Activated CD4-positive, alpha-beta T cell treated with anti-CD3 and anti-CD28 coated beads, Interleukin-2, Interleukin-4, amounts not matched to agents 100 ng/mL and 50 ng/mL, durations not matched to agents 16 hours and 8 hours (primary cell): ENCODE results near the gene HSDL1.
A peak's percentile ranks its signal among the peaks of the same experiment; 100 is the strongest.

Source experiments
- DNase-seq: peaks from one replicate; pipeline ENCODE4 v3.0.0-alpha.2; 2020; ENCODE audit warnings: low spot score

Gene HSDL1

DNA sequence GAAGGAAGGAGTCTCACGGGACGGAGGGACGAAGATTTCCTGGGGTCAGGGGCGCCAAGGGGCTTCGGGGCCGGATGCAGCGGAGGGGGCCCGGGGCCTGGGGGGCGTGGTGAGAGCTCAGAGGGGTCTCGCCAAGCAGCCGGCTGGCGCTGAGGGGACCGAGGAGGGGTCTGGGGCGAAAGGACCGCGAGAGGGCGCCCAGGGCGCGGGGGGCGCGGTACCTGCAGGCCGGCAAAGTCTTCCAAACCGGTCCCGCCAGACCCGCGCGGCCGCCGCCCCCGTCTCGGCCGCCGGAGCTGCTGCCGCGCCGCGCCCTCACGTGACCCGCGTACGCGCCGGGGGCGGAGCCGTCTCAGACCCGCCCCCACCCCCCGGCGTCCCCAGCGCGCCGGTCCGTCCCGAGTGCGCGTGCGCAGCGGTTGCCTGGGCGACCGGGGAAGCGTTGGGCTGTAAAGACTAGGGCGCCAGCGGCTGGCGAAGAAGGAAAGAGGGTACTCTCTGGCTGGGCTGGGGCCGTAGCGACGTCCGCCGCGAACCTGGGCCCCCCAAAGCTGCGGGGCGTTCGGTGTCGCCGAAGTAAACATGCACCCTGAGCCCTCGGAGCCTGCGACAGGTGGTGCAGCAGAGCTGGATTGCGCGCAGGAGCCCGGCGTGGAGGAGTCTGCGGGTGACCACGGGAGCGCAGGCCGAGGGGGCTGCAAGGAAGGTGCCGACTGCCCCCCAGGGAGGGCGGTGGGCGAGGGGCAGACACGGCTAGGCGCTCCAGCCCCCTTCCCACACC is at the start of gene HSDL1, which contains the start of gene DNAAF1:
HSDL1 (minus strand) TSS at position 319 of the 781 bp plus-strand sequence. CDS start 13,856 bp downstream, outside the sequence.
DNAAF1 (plus strand) TSS at position 450 of the 781 bp plus-strand sequence; CDS start at position 583, 133 bp downstream.
- peak; percentile 92 for DNase-seq

DNA sequence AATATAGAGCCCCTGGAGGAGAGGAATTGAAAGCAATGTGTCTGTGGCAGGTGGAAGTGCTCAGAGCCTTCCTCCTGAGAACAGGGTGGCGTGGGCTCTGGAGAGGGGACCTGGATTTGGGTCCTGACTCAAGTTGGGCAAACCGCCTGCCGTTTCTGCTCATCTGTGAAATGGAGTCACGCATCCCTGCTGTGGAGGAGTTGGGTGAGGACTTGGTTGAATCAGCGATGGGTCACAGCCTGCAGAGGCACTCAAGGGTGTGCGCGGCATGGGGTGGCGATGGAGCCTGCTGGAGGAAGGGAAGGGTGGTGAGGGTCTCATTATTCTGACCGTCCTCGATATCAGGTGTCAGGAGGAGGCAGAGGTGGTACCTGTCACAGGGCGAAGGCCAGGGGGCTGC is 49.0 kb upstream of the HSDL1 start:
- DNase-seq = no peak

DNA sequence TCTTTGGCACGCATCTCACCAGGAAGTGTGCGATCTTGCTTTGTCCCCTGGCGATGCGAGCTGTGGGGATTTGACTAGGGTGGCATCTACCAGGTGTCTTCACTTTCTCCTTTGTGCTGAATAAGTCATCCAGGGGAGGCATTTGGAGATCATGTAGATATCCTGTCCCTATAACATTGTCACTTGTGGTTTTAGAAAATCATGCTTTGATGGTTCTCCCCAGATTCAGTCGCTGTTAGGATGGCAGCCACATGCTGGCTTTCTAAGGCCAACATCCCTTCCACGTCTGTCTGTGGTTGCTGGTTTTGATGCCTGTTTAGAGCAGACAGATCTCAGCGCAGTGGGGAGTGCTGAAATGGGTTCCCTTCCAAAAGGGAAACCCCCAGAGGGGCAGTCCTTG is 48.5 kb upstream of the HSDL1 start:
- DNase-seq = no peak

DNA sequence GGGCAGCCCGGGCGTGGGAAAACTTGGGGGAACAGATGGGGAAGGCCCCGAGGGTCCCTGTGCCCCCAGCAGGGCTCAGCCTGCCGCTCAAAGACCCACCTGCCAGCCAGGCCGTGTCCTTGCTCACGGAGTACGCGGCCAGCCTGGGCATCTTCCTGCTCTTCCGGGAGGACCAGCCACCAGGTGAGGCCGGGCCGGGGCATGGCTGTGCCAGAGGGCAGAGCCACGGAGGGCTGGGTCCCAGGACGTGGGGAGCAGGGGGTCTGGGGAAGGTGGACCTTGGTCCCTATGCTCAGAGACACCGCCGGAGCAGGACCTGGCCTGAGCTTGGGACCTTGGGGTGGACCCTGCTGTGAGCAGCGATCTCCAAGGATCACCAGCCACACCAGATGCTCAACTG is 46.5 kb upstream of the HSDL1 start:
- no peak for DNase-seq

DNA sequence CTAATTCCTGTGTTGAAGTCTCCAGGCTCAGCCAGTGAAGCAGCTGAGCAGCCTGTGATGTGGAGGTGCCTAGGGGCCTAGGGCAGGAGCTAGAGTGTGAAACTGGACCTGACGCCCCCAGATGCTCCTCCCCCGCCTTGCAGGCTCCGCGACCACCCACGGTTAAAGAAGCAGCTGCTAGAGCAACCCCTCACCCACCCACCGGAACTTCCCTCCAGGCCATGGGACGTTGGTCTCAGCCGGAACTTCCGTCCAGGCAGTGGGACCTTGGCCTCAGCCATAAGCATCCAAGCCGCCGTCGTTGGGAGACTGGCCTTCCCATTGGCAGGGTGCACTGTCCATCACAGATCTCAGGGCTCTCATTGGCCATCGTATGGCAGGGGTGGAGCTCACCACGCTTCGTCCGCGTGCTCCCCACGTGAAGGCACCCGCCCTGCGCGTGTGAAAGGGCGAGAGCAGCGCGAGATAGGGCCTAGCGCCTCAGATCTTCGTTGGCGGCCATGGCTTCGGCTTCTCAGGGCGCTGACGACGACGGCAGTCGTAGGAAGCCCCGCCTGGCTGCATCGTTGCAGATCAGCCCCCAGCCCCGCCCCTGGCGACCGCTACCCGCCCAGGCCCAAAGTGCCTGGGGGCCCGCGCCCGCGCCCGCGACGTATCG is 45.9 kb upstream of the HSDL1 start, which contains the start of gene ADAD2:
ADAD2 (plus strand) TSS at position 427 of the 658 bp plus-strand sequence; CDS start at position 501, 74 bp downstream.
- DNase-seq = no peak

DNA sequence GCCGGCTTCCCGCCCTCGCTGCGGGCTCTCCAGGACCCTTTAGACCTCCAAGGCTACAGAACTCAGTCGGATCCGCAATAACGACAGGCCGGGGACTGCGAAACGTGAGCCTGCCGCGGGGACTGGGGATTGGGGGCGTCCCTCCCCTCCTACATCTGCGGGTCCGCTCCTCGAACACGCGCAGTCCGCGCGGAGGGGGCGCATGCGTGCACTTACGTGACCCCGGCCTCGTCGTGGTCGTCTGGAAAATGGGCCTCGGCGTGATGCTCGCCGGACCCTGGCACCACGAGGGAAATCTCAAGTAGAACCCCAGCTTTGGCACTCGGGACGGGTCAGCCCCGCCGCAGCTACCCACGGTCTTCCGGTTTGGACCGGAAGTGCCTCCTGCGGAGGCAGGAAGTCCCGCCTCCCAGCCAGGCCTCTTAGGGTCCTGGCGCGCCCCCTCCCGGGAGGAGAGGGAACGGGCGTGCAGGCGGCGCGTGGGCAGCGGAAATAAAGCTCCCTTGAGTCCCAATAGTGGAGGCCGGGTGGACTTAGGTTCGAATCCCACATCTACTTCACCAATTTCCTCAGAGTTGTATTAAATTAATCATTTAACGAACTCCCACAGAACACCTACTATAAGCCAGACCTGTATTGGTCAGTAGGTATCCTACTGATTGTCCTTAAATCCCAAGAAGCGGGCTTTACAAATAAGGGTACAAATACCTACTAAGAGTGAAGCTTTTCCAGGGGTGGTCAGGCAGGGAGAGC is 41.9 kb upstream of the HSDL1 start, which contains the start of gene TAF1C:
TAF1C (minus strand) TSS at position 373 of the 753 bp plus-strand sequence. CDS start 2,069 bp downstream, outside the sequence.
- DNase-seq = peak; percentile 92

DNA sequence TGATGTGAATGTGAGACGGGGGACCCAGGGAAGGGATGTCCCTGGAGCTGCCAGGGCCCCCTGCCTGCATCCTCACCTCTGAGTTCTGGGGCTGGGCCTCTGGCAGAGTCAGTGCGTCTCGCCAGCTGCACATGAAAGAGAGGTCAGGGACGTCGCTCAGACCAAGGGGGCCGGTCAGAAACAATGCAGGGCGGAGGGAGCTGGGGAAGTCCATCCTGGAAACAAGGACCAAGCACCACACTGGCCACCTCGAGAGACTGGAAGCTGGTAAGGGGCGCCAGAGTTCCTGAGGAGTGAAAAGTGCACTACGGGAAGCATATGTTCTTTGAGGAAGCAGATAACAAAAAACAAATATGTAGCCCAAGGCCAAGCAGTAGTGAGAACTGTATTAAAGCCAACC is 39.8 kb upstream of the HSDL1 start:
- no peak for DNase-seq

DNA sequence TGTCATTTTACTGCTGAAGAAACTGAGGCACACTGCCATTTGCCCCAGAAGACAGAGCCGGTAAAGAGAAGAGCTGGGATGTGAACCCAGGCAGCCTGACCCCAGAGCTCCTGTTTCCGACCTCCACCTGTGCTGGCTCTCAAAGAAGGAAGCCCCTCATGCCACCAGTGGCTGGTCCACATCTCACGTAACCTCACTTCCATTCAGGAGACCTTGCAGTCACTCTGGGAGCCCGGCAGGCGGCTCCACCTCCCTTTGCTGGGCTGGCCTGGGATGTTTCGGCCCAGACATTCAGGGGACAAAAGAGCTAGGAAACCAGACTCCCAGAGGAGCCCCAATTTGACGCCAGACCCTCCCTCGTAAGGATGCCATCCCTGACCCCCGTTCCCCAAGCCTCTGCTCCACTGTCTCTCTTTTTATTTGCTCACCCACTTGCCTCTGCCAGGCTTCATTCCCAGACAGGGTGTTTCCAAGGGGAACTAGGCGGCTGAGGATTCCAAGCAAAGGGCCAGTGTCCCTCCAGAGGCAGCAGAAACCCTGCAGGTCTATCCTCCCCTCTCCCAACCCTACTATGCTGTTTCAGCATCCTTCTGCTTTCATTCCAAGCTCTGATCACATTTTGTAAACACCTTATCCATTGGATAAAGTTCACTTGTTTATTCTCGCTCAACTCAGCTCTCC is 39.1 kb upstream of the HSDL1 start:
- DNase-seq = no peak

DNA sequence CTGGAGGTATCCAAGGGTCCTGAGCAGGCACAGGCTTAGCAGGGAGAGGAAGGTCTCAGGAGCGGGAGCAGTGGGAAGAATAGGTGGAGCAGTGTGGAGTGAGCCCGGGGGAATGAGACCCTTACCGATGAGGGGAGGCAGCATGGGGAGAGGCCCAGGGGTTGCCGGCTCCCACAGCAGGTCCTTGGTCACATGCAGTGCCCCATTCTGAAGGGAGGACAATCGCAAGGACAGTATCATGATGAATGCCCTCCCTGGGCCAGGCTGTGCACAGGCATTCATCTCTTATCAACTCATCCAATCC is 38.5 kb upstream of the HSDL1 start:
- no peak for DNase-seq

DNA sequence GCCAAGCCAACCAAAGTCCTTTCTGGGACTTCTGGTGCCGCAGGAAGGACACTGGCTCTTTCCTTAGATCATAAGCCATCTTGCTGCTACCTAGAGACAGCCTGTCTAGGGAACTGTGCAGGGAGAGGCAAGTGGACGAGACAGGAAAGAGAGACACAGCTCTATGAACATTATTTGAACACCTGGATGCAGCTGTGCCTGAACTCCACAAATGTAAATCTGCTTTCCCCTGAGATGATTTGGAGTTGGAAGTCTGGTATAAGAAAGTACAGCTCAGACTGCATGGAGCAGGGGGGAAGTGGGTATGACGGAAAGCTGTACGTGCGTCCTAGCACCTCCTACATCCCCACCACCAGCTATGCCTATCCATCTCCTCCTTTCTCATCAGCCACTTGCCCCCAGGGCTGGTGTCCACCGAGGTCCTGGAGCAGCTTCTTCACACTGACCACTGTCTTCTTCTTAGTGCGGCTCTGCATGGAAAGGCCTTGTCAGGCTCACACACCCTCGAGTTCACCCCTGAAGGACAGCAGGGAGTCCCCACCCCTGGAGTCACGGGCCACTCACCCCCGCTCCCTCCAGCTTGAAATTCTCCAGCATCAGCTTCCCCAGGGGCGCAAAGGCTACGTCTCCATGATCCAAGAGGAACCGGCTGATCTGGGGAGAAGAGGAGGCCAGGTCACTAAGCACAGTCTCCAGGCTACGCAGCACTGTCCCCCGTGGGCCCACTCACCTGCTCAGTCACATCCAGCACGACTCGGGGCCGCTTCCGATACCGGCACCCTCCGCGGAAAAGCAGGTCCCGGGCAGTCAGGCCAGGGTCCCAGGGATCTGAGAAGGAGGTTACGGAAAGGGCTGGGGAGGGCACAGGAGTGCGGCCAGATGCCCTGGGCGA is 37.9 kb upstream of the HSDL1 start:
- DNase-seq = no peak

DNA sequence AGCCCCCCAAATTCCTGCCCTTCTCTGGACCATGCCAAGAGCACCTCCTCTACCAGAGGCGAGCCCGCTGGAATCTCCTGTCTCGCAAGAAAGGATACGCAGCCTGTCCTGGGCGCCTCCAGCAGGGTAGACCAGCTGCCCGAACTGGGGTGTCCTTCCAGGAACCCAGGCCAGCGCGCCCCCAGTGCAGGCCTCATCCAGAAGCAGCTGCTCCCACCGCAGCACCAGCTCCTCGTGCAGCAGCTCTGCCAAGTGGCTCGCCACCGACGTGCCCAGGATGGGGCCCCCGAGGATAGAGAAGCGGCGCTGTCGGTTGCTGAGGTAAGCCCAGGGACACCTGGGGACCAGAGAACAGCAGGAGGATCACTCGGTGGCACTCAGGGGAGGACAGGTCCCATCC is 37.1 kb upstream of the HSDL1 start:
- DNase-seq = no peak

DNA sequence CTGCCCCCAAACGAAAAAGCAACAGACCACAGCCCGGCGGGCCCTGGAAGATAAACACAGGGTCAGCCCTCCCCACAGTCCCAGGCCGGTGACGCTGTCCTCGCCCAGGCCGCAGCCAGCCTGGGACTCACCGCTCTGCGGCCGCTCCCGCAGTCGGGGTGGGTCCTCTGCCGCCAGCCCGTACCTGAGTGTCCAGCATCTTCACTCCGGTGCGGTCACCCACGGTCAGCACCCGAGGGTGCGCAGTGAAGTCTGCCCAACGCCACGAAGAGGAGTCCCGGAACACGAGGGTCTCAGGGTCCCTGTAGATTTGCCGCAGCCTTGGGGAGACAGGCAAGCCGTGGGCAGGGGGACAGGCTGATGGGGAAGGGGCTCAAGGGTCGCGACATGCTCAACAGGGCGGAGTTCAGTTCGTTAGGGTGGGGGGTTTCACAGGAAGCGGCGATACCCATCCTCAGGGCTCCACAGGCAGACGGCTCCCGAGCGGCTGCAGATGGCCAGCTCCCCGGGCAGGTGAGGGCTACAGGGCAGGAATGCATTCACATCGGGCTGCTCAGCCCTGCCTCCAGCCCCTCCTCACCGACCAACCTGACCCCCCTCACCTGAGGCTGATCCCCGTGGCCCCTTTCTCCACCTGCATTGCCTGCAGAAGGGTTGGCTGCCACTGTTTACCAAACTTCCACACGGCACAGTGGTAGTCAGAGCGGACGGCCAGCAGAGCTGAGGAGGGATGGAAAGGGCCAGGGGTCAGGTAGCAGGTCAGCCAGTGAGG is 36.4 kb upstream of the HSDL1 start:
- no peak for DNase-seq

DNA sequence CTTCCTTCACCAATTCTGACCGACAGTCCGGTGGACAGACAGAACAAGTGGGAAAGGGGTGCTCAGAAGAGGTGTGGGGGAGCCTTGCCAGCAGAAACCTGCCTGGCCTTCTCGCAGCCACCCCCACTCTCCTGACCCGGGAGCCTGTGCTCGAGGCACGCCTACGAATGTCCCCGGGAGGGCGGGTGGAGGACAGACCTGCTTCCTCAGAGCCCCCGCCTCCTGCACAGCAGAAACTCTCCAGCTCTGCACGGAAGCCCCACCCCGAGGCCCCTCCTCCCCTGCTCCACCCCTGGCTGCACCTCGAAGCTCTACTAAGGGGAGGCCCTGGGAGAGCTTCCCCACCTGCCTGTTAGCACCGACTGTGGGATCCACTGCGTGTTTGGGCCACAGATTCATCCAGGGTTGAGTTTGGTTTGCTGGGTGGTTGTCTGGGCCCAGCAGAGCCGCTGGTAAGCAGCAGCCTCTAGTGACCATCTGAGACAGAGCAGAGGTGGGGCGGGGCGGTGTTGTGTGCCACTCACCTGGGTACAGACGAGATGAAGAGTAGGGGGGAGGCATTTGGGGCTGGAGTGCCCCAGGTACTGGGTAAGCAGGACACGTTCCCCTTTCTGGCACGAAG is 35.7 kb upstream of the HSDL1 start:
- no peak for DNase-seq

DNA sequence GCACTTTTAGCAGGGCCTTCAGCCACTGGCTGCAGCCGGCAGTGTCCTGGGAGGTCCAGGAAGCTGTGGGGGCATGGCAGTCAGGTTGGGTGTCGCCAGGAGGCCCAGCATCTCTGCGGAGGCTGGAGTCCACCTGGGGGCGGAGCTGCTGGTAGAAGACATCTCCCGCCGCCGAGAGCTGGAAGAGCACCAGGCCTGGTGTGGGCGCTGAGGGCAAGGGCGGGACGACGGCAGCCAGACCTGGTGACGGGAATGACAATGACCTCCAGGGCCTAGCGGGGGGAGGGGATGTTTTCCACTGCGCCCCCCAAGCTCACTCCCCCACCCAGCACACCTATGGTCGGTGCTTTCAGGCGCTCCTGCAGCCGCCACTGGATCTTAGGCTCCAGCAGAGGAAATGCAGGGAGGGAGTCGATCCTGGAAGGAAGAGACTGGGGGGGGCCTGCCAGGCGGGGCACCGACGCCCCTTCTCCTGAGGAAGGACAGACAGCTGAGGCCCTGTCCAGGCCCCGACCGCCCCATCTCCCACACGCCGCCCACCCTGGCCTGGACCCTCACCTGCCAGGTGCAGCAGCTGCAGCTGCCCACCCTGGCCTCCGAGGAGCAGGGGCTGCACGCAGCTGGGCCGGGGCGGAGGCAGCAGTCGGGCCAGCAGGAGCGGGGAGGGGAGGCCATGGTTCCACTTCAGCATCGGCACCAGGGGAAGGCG is 34.8 kb upstream of the HSDL1 start:
- DNase-seq = no peak

DNA sequence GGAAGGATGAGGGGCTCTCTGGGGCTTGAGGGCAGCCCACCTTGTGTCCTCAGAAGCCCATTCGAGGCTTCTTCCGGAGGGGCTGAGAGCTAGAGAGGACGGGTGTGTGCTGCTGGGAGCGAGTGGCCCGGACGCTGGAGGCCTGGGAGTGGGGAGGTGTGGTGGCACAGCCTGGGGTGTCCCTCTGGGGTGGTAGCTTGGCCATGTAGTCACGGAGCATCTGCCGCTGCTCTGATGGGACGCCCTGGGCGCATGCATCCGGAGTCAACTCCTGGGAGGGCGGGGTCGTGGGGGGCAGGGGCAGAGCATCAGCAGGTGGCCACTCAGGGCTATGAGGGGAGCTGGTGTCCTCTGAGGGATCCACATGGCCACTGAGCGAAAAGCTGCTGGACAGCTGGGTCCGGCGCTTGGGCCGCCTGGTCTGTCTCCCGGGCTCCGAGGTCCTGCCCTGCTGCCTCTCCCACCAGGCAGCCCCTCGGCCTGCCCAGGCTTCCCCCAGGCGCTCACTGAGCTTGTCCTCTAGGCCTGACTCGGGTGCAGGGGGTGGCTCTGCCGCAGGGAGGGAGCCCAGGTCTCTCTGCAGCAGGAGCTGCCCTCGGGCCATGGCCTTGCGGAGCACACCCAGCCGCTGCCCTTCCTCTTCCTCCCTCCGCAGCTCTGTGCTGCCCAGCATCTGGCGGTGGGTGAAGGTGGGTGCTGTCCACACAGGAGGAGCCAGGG is 34.1 kb upstream of the HSDL1 start:
- no peak for DNase-seq

DNA sequence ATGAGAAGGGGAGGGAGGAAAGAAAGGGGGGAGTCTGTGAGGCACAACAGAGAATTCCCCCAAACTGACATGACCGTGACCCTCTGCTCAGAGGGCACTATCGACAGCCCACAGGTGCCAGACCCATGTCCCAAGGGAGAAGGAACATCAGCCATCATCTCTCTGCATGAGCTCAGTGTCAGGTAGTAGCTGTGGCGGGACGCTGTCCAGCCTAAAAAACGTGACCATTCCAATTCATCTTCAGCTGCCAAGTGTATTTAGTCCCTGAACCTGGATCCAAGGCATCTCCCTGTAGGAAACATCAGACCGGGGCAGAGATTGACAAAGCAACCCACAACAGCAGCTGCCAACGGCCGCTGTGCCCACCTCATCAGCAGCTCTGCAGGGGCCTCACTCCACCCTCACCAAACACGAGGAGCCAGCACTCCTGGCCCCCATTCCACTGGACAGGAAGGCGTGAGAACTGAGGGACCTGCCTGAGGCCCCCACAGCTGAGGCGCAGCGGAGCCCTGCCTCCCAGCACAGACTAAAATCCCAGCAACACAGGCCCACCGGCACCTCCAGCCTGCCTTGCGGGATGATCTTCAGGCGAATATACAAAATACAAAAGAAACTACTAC is 33.3 kb upstream of the HSDL1 start:
- no peak for DNase-seq

DNA sequence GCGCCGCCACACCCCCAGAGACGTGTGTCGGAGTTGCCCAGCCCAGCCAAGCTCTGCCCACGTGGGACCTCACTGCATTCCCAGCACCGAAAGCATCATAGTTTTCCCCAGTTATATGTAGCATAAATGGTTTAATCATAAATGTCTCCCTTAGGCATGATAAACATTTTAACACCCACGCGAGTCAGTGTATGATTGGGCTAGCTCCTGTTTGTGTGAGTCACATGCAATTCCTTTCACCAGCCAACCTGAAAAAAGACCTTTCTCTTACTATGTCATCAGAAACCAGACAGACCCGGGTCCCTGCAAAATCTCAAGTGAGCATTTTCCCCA is 32.7 kb upstream of the HSDL1 start:
- DNase-seq = no peak
